B cell (primary cell): ENCODE measurements around the gene UBXN6.

ENCODE experiments used
- EZH2 ChIP-seq: IDR thresholded peaks from 2 replicates; pipeline ENCODE4 v1.6.1; 2012; ENCODE audit warnings: borderline replicate concordance, low read depth, mild to moderate bottlenecking, moderate library complexity, low read length; ENCODE audit not compliant: insufficient read depth, poor library complexity, severe bottlenecking
- TF ChIP-seq, protein P1 (sequence below): fragments of 200-600 bp; IDR thresholded peaks from one replicate; pipeline ENCODE4 v1.8.0; 2022; ENCODE audit warnings: antibody characterized with exemption, mild to moderate bottlenecking

DNA sequence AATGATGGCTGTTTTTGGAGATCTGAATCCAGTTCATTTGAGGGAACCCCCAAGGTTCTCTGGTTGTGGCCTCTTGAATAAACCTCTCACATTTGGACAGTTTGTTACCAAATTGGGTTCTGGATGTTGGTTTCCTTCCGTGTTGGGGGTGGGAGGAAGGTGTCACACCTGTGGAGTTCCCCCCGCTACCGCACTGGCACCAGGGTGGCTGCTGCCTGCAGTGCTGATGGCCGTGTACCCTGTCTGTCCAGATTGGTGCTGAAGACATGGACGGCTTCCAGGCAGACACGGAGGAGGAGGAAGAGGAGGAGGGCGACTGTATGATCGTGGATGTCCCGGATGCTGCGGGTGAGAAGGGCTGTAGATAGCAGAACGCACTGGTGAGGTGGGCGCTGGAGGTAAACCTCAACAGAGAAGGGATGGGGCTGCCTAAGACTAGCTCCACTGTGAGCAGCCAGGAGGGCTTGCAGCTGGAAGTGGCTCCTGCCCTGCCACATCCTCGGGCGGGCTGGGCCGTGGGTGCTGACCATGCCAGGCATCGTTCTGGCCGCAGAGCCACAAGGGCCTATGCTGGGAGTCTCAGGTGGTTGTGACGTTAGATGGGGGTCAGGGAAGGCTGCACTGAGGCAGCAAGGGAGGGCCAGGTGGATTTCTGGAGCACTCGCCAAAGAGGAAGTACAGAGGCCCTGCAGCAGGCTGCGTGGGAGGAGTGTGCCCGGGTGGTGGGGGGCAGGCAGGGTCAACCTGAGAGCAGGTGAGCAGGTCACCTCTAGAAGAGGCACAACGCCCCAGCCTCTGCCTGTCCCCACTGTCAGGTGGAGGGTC is 15.4 kb downstream of the UBXN6 start:
- TF ChIP-seq, protein P1, sequence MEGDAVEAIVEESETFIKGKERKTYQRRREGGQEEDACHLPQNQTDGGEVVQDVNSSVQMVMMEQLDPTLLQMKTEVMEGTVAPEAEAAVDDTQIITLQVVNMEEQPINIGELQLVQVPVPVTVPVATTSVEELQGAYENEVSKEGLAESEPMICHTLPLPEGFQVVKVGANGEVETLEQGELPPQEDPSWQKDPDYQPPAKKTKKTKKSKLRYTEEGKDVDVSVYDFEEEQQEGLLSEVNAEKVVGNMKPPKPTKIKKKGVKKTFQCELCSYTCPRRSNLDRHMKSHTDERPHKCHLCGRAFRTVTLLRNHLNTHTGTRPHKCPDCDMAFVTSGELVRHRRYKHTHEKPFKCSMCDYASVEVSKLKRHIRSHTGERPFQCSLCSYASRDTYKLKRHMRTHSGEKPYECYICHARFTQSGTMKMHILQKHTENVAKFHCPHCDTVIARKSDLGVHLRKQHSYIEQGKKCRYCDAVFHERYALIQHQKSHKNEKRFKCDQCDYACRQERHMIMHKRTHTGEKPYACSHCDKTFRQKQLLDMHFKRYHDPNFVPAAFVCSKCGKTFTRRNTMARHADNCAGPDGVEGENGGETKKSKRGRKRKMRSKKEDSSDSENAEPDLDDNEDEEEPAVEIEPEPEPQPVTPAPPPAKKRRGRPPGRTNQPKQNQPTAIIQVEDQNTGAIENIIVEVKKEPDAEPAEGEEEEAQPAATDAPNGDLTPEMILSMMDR = no peak
- no peak for TF ChIP-seq EZH2
